ENCODE measurements around the gene HOXB9.

HOXB9 gene

GRCh38 chr17:48626245-48627117 lies at the start of gene HOXB9:
HOXB9 (minus strand) TSS chr17:48626358; CDS start chr17:48626269, 89 bp downstream.
- DNase-seq (ENCODE audit: low spot score) = peak; percentile 27

DNA sequence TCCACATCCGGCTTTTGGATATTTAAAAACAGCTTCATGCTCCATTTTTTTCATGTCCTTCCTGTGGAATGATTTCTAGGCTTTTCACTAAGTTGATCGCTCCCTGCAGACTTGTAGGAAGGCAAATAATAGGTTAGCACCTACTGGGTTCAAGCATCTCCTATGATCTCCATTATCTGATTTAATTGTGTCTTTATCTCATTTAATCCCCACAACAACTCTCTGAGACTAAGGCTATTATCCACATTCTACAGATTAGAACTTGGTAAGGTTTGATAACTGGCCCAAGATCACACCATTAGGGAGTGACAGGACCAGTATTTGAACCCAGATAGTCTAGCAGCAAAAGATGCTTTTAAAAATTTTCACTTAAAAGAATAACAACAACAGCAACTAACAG lies 46.2 kb upstream of the HOXB9 start:
- no peak for DNase-seq (ENCODE audit: low spot score)

DNA sequence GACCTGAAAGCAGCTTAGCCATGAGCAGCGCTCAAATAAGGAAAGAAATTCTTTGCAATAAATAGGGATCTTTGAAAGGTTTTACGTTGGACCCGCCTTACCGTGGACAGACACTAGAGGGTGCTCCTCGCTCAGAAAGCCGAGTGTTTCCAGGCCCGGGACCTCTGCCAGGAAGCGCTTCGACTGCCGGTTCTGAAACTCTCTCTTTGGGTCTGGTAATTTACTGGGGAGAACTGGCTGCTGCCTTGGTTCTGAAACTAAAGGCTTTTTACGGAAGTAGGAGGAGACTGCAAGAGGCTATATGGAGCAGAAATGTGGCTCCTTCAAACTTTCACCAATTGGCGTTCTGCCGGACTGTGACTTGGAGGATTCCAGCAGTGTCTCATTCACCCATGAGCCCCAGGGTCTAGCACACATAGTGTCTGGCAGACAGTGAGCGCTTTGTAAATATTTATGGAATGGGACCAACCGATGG lies 45.6 kb upstream of the HOXB9 start:
- DNase-seq (ENCODE audit: low spot score) = peak; percentile 74

- no peak for DNase-seq (ENCODE audit: low spot score)
These were observed 37.2 kb upstream of the HOXB9 start for GRCh38 chr17:48663134-48663924.

GRCh38 chr17:48655913-48656312 lies 29.8 kb upstream of the HOXB9 start:
- DNase-seq (ENCODE audit: low spot score) = no peak

DNA sequence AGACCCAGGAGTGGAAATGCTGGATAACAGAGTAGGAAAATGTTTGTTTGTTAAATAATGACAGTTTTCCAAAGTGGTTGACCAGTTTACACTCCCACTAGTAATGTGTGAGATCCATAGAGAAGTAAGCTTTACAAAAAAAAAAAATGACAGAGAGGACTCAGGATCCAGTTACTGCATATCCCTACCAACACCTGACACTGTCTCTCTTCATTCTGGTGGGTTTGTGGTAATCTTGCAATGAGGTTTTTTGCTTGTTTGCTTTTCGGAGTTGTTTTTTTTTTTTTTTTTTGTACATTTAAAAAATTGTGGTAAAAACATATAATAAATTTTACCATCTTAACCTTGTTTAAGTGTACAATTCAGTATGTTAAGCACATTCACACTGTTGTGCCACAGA lies 23.6 kb upstream of the HOXB9 start:
- no peak for DNase-seq (ENCODE audit: low spot score)

DNA sequence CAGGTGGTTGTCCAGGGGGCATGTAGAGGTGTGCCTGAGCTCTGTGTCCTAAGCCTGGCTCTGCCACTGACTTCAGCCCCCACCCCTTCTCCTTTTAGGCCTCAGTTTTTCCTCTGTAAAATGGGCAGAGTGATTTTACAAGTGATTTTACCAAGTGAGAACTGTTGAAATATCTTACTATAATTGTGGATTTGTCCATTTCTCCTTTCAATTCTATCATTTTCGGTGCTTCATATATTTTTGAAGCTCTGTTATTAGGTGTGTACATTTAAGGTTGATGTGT lies 21.7 kb upstream of the HOXB9 start:
- no peak for DNase-seq (ENCODE audit: low spot score)

GRCh38 chr17:48647103-48647962 lies 21.2 kb upstream of the HOXB9 start:
- DNase-seq (ENCODE audit: low spot score) = no peak

DNA sequence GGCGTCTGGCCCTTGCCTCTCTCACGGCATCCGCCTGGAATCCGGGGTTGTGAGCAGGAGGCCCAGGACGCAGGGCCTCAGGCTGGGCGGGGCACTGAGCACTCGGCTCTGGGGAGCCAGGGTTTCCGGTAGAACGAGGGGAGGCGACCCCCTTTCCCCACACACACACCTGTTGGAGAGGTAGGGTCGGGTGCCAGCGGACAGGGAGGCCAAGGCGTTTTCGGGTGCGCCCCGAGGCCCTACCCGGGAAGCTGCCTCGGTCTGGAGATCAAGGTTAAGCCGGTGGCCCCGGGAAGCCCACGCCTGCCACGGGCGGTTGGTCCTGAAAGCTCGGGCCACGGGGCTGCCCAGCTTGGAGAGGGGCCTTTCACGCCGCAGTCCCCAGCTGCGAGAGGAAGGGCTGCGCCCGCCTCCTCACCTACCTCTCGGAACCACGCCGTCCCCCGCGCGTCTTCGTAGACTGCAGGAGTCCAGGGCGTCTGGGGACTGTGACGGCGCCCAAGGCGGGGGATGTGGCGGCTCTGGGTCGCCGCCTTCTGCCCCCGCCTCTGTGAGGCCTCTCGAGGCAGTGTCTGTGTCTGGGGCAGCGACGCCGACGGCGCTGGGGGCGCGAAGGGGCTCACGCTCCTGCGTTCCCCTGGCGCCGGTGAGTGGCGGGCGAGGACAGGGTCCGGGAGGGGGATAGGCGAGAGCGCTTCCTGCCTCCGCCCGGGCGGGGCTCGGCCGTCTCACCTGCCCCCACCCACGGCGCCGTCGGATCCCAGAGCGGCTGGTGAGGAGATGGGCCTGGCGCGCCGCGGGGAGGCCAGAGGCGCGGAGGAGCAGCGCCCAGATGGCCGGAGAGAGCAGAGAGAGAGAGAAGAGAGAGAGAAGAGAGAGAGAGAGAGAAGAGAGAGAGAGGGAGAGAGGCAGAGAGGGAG lies 20.3 kb upstream of the HOXB9 start:
- no peak for DNase-seq (ENCODE audit: low spot score)

GRCh38 chr17:48645639-48646182 lies 19.6 kb upstream of the HOXB9 start:
- no peak for DNase-seq (ENCODE audit: low spot score)

DNA sequence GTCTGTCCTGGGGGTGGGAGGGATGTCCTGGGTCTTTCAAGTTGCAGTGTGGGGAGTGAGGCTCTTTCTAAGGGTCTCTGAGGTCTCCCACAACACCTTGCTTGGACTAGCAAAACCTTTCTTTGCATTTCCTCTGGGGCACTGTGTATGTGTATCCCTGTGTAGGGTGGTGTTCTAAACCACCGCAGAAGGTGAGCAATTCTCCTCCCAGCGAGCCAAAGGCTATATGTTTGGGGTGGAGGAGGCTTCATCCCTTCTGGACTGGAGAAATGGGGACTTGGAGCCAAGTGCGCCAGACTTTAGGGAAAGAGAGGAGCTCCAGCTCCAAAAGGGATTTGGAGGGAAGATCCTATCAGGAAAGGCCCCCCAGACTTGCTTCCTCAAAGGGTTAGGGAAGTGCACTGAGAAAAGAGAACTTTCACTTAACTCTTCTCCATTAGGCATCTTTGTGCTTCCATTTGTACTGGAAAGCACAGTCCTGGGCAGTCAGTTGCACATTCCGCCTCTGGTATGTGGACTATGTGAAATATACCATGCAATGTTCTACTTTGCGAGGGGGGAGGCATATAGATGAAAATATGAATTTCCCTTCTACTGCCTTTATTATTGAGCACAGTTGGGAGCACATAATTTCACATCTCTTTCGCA lies 18.9 kb upstream of the HOXB9 start:
- no peak for DNase-seq (ENCODE audit: low spot score)

- DNase-seq (ENCODE audit: low spot score) = no peak
These were observed 18.0 kb upstream of the HOXB9 start for GRCh38 chr17:48644159-48644558.

- DNase-seq (ENCODE audit: low spot score) = no peak
These were observed 17.5 kb upstream of the HOXB9 start for GRCh38 chr17:48643697-48644012.

DNA sequence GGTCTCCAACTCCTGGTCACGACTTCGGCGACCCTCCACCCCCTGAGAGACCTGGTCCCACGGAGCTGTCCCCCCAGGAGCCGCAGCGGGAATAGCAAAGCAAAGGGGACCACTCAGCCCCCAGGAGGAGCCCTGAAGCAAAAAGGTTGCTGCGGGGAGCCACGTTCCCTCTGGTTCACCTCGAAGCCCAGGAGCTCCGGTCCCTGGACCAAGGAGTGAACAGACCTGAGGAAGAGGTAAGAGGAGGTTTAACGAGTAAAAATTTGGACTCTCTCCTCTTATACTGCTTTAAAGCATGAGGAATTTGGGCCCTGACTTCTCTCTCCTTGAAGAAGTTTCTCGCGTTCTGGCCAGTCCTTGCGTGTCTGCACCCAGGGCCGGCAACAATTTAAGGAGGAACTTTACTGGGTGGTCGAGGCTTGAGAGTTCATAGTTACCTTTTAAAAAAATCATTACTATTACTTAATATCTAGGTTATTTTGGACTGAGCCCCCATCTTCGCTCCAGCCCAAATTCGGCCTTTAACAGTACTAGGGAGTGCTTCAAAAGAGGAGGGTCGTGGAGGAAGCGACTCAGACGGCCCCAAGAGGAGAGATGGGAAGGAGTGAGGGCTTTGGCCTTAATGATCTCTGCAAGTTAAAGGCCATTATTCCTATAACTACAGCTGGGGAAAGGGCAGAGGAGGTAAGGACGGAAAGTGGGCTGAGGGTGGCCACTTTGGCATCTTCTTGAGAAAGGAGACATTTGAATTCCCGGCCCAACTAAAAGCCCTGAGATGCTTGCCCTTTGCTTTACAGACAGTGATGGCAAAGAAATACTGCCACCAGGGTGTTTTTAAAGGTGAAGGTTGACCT lies 16.9 kb upstream of the HOXB9 start:
- no peak for DNase-seq (ENCODE audit: low spot score)

DNA sequence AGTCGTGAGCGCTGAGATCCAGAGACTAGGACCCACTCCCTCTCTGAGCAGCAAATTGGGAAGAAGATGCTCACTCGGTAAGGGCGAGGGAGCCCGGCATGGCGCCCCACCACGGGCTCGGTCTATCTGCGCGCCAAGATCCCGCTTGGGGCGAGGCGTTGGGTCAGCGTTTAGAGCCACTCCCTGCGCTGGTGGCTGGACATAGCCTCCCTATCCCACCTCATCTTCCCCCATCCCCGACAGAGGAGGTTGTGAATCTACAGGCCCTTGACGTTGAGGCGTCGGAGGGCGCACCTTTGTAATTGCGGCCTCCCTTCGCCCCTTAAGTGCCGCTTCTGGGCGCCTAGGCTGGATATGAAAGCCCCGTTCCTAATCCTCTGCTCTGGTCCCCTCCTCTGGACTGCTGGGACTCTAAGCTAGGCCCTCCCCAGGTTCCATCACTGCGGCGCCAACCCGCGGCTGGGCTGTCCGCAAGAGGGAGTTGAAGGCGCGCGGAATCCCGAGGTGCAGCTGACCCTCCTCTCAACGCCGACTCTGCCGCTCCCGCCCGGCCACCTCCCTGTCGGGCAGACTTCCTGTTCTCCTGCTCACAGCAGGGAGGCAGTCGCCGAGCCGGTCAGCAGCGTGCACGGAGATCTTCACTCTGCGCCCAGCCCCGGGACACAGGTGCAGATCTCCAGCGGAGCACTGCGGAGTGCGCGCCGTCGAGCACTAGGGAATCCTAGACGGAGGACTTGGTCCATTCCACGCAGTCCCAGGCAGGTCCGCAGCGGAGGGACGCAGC lies 16.1 kb upstream of the HOXB9 start:
- peak; percentile 36 for DNase-seq (ENCODE audit: low spot score)

- no peak for DNase-seq (ENCODE audit: low spot score)
These were observed 15.4 kb upstream of the HOXB9 start for GRCh38 chr17:48641541-48642058.

- DNase-seq (ENCODE audit: low spot score) = no peak
These were observed 14.7 kb upstream of the HOXB9 start for GRCh38 chr17:48640858-48641180.

DNA sequence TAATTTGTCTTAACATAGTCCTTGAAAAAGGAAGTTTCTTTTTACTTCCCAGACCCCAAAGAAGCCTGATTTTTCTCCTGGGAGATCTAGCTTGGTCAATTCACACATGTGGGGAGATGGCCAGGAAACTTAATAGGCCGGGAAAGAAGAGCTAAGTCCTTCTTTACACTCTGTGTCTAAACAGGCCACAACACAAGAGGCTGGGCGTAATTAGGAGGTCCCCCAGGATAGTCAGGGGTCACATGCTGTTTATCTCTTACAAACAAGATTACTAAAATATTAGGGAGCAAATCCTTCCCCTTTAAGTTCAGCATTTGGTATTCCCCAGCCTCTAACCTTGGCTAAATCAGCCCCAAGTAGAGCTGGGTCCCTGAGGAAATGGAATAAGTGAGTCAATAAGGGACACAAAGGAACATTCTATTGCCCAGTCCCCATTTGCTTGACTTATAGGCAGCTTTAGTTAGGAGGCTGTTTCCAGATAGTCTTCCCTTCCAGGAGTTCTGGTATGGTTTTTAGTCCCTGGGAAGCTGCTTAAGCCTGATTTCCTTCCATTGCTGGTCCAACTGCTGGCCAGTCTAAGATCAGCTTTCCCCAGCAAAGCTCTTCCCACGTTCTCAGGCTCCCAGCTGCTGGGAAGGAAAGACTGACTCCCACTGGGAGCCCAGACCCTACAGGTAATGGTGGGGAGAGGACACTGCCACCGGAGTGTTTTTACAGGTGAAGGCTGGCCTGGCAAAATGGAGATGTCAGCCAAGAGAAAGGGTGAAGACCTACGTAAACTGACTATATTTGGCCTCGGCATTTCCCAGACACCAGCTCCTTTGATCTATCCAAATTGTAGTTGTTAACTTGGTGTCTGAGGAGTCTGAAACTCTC lies 14.1 kb upstream of the HOXB9 start:
- no peak for DNase-seq (ENCODE audit: low spot score)

Data from kidney capillary endothelial cell (primary cell).